Breast epithelium (tissue), 3 donors: ENCODE data around the gene PDE10A.

Experiments
- POLR2A ChIP-seq: fragments of 450-650 bp; IDR thresholded peaks from one replicate; pipeline ENCODE4 v1.6.1; 2016; ENCODE audit warnings: antibody characterized with exemption, mild to moderate bottlenecking, moderate library complexity
- TF ChIP-seq, protein P1 (sequence below), 3 donors: fragments of 450-650 bp; IDR thresholded peaks; one replicate each; pipeline ENCODE4 v1.5.1; 2016 to 2017; ENCODE audit warnings: antibody characterized with exemption in 3 of 3, mild to moderate bottlenecking in 3 of 3, moderate library complexity in 3 of 3

GRCh38 chr6:165306955-165307354 lies 356.1 kb downstream of the PDE10A start:
- TF ChIP-seq, protein P1, sequence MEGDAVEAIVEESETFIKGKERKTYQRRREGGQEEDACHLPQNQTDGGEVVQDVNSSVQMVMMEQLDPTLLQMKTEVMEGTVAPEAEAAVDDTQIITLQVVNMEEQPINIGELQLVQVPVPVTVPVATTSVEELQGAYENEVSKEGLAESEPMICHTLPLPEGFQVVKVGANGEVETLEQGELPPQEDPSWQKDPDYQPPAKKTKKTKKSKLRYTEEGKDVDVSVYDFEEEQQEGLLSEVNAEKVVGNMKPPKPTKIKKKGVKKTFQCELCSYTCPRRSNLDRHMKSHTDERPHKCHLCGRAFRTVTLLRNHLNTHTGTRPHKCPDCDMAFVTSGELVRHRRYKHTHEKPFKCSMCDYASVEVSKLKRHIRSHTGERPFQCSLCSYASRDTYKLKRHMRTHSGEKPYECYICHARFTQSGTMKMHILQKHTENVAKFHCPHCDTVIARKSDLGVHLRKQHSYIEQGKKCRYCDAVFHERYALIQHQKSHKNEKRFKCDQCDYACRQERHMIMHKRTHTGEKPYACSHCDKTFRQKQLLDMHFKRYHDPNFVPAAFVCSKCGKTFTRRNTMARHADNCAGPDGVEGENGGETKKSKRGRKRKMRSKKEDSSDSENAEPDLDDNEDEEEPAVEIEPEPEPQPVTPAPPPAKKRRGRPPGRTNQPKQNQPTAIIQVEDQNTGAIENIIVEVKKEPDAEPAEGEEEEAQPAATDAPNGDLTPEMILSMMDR (IDR thresholded peaks at IDR 0.05): no peak
- no peak for TF ChIP-seq POLR2A
